DMS114 treated with DMSO at 0.1 percent for 48 hours (cell line): ENCODE data around the gene MVB12B.
"Not testable (repeated sequence)": the region's sequence is repeated elsewhere in the genome, so short reads cannot be mapped to it uniquely, and the experiment has no call there.

Source experiments
- DNase-seq: peaks from one replicate; lab custom pipeline; 2025; ENCODE audit not compliant: unreplicated experiment; lab: John Stamatoyannopoulos, UW

MVB12B gene

DNA sequence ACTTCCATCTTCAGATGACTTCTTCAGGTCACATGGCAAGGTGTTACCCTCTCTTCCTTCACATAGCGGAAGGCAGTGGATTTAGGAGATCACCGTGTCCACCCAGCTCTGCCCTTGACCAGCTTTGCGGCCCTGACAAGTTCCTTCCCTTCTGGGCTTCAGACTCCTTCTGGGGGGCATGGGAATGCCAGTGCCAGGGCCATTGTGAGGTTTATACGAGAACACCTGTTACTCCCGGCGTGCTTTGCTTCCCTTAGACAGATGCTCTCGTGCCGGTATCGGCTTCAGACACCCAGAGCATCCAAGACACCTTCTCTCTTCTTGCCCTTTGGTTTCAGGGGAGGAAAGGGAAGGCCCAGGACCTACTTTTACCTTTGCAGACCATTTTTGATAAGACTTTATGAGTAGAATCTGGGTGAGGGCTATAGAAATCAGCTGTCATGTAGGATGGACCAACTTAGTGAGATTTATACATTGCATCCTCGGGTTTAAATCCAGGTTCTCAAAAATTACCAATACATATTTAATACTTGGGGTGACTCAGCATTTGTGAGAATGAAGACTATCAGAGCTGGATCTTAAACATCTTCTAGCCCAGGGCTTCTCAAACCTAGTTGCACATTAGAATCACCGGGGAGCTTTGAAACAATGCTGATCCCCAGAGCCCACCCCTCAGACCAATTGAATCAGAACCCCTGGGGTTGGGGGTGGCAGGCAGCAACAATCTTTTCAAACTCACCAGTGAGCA lies 138.2 kb downstream of the MVB12B start:
- DNase-seq = no peak

DNA sequence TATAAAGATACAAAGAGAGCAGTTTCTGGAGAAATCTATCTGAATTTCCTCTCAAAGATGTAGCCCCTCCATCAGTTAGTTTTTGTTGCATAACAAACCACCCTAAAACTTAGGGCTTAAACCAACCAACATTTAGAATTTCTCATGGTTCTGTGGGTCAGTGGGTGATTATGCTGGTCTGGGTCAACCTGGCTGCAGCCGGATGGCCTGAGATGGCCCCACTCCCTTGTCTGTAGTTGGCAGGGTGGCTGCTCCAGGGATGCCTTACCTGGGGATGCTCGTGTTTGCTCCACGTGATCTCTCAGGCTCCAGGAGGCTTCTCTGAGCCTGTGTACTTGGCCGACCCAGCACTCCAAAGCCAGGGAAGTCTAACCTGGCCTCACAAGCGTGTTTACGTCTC lies 139.3 kb downstream of the MVB12B start:
- no peak for DNase-seq

DNA sequence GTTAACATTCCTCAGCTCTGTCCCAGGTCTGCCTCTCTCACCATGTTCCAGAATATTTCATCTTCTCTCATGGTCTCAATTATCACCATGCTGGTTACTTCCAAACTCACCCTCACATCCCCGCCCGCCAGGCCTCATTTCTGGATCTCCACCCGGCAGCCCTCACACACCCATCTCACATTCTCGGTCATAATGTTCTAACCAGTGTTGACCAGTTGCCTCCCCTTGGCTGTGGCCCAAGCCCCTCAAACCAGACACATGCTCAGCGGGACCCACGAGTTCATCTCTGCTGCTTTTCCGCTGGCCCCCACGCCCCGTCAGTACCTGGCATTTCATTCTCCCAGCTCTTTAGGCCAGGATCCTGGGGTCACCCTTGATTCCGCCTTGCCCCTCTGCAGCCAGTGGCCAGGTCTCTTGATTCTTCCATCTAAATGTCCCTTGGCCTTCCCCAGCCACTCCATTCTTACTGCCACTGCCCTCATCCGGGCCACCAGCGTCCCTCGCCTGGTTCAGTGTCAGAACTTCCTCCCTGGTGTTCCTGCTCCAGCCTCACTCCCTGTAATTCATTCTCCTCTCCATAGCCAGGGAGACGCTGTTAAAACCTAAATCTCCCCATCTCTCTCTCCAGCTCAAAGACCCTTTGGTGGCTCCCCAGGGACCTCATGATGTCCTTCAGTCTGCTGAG lies 141.7 kb downstream of the MVB12B start:
- DNase-seq = no peak

DNA sequence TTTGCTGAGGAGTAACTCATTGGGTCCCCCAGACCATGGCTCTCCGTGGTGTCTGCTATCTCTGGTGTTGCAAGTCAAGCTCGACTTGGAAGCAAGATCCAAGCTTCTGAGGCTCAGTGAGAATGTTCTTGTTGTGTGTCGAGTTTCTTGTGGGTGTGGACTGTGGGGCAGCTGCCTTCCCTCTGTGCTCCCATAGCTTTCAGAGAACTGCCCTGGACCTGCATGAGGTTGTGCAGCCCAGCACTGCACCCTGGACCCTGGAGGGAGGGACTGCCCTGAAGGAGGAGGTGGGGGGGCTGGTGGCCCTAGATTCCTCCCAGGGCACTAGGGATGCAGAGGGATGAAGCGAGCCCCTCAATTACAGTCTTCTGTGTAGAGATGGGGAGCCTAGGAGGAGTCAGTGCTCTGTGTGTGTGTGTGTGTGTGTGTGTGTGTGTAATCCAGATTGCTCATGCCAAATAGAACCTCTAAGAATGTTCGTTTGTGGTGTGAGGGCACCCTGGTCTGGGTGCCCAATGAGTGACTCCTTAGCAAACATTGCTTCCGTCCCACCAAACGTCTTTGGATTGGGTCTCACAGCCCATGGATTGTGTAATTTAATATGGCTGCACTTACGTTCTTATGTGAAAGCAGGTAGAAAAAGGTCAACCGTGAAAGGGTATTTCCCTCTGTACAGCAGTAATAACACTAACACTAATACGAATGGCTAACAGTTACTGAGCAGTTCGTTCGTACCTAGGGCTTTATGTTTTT lies 143.8 kb downstream of the MVB12B start:
- DNase-seq = no peak

DNA sequence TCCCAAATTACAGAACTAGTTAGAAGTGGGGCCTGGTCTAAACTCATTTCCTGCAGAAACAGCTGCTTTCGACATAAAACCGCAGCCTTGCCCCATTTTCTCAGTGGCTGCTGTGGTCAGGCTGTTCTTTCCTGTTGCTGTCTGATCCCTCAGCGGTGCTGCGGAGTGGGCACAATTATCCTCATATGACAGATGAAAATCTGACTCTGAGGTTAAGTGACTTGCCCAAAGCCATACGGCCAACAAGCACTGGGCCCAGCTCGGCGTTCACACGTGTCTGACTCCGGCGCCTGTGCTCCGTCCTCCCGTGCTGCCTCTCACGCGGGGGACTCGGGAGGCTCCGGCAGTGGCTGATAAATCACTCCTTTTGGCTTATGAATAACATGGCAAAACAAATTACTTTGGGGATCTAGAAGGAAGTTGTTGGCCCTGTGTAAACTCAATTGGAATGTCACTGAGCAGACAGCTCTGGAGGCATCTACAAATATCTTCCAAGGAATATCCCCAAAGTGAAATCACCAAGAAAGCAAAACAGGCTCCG lies 144.5 kb downstream of the MVB12B start:
- DNase-seq = no peak

GRCh38 chr9:126472198-126472947 lies 145.7 kb downstream of the MVB12B start:
- DNase-seq = no peak

GRCh38 chr9:126472948-126473298 lies 146.3 kb downstream of the MVB12B start:
- no peak for DNase-seq

DNA sequence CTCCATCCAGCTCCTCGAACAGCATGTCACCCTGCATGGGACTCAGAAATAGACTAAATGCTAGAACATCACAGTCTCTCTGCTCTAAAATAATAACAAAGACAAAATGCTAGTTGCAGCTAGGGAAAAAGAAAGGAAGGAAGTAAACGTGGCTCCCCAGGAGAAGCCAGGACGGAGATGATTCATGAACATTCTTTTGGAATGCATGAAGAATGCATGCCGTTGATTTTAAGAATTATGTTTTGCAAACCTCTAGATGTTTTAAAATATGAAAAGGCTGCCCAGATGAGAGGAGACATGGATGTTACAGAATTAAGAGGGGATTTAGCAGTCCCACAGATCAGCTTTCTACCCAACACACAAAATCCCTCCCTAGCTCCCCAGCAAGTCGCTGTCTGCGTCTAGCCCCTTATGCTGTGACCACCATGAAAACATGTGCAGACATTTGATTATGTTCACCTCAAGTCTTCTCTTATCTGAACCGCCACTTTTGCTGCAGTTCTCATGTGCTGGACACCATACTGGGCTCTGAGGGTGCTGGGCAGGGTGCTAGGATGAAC lies 147.7 kb downstream of the MVB12B start:
- DNase-seq = no peak

DNA sequence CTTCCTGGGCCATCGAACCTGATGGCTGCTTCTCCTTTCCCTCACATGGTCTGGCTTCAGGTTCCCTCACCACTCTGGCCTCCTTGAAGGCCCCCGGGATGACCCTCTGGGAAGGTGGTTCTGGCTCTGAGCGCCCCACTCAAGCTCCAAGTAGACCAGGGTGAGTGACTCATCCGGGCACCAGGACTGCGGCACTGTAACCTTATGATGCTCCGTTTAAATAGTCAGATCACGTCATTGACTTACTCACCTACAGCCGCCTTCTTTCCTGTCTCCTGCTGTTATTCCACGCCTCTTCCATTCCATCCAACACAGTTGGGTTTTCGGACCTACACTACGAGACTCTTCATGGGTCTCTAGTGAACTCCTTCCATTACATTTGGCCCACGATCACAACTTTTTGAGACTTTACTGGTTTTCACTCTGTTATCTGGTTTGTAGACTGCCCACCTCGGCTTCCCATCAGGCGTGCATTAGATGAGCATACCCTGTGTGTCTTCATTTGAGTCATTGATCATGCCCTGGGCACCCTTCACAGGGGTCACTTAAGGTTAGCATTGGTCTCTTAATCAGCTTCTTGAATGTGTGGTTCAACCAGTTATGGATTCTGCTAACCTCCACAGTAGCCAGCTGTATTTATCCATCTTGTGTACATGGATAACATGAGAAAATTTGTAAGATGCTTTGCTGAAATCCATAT lies 148.3 kb downstream of the MVB12B start:
- no peak for DNase-seq

GRCh38 chr9:126475933-126476555 lies 149.4 kb downstream of the MVB12B start:
- no peak for DNase-seq

GRCh38 chr9:126477432-126477831 lies 150.8 kb downstream of the MVB12B start:
- DNase-seq = not testable (repeated sequence)

- no peak for DNase-seq
Measured at GRCh38 chr9:126478216-126478981, 151.8 kb downstream of the MVB12B start.

GRCh38 chr9:126479515-126479914 lies 152.9 kb downstream of the MVB12B start:
- DNase-seq = no peak

GRCh38 chr9:126480813-126481212 lies 154.2 kb downstream of the MVB12B start:
- no peak for DNase-seq

DNA sequence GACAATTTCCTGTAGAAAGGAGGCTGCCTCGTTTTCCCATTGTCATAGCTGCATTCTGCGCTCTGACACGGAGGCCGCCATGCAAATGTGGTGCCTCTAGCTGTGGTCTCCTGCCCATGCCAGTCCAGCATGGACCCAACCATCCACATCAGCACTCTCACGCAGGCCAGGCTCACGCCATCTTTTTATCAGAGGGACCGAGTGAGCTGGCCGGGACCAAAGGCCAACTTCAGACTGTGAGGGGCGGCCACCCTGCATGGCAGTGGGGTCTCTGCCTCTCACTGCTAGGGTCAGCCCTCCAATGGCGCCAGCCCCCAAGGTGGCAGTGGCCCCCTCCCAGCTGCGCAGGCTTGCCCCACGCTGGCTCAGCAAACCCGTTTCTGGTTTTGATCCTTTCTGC lies 155.2 kb downstream of the MVB12B start:
- DNase-seq = no peak

- DNase-seq = no peak
Measured at GRCh38 chr9:126482361-126483044, 155.9 kb downstream of the MVB12B start.

DNA sequence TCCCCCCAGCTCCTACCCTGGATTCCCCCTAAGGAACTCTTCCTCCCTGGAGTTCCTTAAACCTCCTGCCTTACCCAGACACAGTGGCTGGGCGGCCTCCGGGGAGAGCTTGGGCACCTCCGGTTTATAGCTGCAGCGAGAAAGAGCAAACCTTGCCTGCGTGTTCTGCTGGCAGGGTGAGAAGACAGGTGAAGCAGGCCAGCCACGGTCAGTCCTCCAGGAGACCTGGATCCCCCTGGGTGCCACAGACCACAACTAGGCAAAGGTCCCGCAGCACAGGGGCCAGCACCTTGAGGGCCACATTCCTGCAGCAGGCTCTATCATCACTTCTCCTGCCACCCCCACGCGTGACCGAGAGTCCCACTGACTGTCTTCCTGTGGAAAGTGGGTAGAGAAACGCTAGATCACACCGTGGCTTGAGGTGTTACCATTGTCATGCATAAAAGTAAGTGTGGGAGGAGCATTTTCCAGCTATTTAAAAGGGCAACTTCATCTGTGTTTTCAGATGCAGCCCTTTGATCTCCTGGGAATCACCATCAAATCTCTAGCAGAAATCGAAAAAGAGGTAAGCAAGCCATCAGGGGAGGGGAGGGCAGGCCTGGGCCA lies 156.9 kb downstream of the MVB12B start:
- no peak for DNase-seq

DNA sequence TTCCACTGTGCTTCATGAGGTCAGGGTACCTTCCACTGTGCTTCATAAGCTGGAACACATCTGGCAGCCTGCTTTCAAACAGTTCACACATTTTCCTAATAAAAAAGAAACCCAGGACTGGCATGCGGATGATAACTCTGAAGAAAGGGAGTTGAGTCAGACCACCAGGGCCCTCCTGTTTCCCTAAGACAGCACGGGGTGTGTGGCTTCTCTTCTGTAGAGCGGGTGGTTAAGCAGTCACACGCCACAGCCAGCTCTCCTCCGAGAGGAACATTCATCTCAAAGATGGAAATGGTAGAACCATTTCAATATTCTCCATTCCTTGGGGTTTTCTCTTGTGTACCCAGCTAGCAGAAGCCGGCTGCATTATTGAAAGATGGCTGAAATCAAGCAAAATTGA lies 159.0 kb downstream of the MVB12B start:
- DNase-seq = no peak
